DMS79 (cell line): ENCODE data around the gene GLRB.
"Not testable (repeated sequence)": the region's sequence is repeated elsewhere in the genome, so short reads cannot be mapped to it uniquely, and the experiment has no call there.

Source experiments
- DNase-seq: peaks from one replicate; lab custom pipeline; 2025; lab: John Stamatoyannopoulos, UW

GLRB gene

GRCh38 chr4:157128395-157128794 lies 52.4 kb downstream of the GLRB start:
- DNase-seq: no peak

DNA sequence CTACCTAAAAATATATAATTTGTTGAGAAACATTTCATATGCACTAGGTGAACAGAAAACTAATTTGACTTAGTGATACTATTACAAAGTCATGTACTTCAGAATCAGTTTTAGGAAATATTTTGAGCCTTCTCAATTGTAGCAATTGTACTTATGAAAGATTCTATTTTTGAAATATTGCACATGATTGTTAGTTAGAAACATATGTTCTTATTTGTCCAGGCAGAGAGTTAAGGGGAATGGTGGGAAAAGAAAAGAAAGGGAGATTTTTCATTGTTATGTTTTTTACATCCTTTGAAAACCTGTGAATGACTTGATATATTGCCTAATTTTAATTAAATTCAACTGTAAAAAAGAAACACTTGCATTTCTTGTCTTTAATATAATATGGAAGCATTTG lies 66.0 kb downstream of the GLRB start:
- DNase-seq: no peak

DNA sequence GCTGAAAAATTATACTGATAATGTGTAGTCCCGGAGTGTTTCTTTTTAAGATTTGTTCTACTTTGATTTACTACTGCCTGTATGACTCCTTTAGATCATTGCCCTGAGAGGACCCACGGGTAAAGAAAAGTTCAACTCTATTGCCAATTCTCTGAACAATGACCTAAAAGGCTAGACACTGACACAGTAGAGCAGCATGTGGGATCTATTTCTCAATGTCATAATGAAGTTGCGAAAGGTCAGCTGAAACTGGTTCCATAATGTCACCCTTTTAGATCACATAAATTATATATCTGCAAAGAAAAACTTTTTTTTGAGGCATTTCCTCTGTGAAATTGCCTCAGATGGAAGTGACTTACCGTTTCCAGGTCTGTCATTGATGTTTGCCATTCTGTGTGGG lies 67.4 kb downstream of the GLRB start:
- DNase-seq: no peak

GRCh38 chr4:157151711-157152110 lies 75.8 kb downstream of the GLRB start:
- no peak for DNase-seq

- no peak for DNase-seq
Measured at GRCh38 chr4:157165935-157166610, 90.1 kb downstream of the GLRB start.

- no peak for DNase-seq
Measured at GRCh38 chr4:157170321-157170720, 94.4 kb downstream of the GLRB start.

- DNase-seq: no peak
Measured at GRCh38 chr4:157172011-157172410, 96.1 kb downstream of the GLRB start.

DNA sequence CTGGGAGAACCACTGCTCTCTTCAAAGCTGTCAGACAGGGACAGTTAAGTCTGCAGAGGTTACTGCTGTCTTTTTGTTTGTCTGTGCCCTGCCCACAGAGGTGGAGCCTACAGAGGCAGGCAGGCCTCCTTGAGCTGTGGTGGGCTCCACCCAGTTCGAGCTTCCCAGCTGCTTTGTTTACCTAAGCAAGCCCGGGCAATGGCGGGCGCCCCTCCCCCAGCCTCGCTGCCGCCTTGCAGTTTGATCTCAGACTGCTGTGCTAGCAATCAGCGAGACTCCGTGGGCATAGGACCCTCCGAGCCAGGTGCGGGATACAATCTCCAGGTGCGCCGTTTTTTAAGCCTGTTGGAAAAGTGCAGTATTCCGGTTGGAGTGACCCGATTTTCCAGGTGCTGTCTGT lies 104.3 kb downstream of the GLRB start:
- not testable (repeated sequence) for DNase-seq

- no peak for DNase-seq
Measured at GRCh38 chr4:157184300-157184699, 108.3 kb downstream of the GLRB start.

GRCh38 chr4:157185363-157185762 lies 109.4 kb downstream of the GLRB start:
- no peak for DNase-seq

DNA sequence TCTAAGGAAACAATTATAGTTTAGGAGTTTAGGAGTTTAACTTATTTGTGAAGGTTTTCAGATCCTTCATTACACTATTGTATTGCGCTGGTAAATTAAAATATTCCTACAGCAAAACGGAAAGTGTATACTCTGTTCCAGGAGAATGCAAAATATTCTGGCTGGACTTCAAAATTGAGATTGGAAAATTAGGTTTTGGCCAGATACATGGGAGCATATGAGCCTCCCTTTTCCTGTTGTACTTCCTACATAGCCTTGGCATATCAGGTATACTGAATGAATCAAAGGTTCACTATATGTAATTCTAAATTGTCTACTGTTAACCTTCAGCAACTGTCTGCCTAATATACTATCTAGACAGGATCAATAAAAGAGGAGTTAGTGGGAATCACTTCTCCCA lies 119.4 kb downstream of the GLRB start:
- DNase-seq: no peak

GRCh38 chr4:157196046-157196445 lies 120.1 kb downstream of the GLRB start:
- DNase-seq: no peak

GRCh38 chr4:157204634-157205244 lies 128.8 kb downstream of the GLRB start:
- DNase-seq: no peak

DNA sequence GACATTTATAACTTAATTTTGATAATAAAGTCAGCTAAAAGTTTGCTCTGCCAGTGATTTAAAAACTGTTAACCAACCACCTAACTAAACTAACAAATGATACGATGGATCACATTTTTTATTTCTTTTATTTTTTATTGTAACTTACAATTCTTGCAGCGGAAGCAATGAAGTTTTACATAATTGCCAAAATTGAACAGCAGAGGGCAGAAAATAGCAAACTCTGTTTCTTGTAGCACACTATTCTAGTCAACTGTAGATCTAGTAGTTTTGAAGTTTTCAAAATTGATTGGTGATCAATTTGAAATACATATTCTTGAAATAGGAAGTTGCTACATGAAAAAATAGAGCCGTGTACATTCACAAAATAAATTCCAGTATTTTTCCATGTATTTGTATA lies 141.8 kb downstream of the GLRB start:
- no peak for DNase-seq

- DNase-seq: no peak
Measured at GRCh38 chr4:157219711-157220370, 143.9 kb downstream of the GLRB start.

GRCh38 chr4:157220371-157220881 lies 144.5 kb downstream of the GLRB start, which contains the start of gene GRIA2:
Gene GRIA2, plus strand, starts transcription at chr4:157220728. Its CDS starts 315 bp downstream, at chr4:157221043.
- no peak for DNase-seq

DNA sequence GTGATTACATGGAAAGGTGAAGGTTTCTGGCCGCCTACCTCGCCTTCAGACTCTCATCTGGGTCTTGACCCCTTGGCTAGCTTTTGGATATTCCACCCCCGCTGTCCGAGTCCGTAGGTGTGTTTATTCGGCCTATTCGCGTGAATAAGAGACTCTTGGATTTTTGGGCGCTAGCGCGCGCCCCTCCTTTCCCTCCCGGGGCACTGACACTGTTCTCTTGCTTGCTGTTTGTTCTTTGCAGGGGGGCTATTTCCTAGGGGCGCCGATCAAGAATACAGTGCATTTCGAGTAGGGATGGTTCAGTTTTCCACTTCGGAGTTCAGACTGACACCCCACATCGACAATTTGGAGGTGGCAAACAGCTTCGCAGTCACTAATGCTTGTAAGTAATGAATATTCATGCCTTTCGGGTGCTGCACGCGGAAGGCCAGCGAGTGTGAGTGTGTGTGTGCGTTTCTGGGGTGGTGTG lies 145.5 kb downstream of the GLRB start:
- no peak for DNase-seq
